HG03354 (cell line): ENCODE measurements around the gene KRT35.

Experiments
- ATAC-seq: cut with Tn5 transposase; IDR thresholded peaks from one replicate; pipeline ENCODE4 v1.9.1; 2021; ENCODE audit warnings: mild to moderate bottlenecking; ENCODE audit not compliant: unreplicated experiment, poor library complexity, severe bottlenecking

The KRT35 gene

GRCh38 chr17:41491476-41491875 is 10.5 kb upstream of the KRT35 start:
- no peak for ATAC-seq

DNA sequence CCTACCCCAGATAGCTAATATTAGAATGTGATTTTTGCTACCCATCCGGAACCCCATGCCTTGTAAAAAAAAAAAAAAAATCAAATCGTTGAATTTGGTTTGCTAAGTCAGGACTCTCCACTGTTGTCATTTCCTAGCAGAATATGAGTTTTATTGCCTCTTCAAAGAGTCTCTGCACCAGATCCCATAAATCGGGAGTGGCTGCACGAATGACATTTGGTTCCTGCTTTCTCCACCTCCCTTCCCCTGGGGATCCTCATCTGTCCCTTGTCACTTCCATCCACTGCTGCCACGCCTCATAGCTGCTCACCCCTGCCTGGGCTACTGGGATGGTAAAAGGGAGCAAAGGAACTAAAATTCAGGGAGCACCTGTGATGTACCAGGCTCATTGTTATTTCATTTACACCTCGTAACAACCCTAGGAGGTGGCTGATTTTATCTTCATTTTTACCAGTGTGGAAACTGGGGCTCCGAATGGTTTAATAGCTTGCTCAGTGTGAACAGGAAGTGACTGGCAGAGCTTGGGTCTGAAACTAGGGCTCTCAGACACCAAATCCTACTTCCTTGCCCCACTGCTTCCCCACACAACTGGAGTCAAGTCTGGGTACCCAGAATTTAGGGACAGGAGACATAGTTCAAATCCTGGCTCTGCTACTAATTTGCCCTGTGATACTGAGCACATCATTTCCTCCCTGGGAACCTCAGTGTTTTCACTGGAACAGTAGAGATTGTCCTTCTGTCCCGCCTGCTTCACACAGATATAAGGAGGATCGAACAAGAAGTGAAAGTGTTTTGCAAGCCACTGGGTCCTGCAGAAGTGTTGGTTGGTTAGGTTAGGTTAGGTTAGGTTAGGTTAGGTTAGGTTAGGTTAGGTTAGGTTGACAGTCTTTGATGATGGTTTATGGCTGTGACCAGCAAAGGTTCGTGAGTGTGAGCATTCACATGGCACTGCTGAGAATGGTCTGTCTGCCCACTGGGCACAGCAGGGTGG is 9.3 kb upstream of the KRT35 start:
- no peak for ATAC-seq

GRCh38 chr17:41489531-41489930 is 8.6 kb upstream of the KRT35 start, which contains the start of gene KRT36:
Gene KRT36, minus strand, starts transcription at chr17:41489910. Its CDS starts 46 bp downstream, at chr17:41489864.
- ATAC-seq = no peak

- ATAC-seq = no peak
Measured at GRCh38 chr17:41486809-41487530, 6.0 kb upstream of the KRT35 start.

- no peak for ATAC-seq
Measured at GRCh38 chr17:41486316-41486715, 5.4 kb upstream of the KRT35 start.

- ATAC-seq = no peak
Measured at GRCh38 chr17:41484920-41485904, 4.3 kb upstream of the KRT35 start.

- no peak for ATAC-seq
Measured at GRCh38 chr17:41483991-41484826, 3.3 kb upstream of the KRT35 start.

GRCh38 chr17:41483531-41483930 is 2.6 kb upstream of the KRT35 start:
- no peak for ATAC-seq

- no peak for ATAC-seq
Measured at GRCh38 chr17:41480581-41480980, 370 bp downstream of the KRT35 start.

DNA sequence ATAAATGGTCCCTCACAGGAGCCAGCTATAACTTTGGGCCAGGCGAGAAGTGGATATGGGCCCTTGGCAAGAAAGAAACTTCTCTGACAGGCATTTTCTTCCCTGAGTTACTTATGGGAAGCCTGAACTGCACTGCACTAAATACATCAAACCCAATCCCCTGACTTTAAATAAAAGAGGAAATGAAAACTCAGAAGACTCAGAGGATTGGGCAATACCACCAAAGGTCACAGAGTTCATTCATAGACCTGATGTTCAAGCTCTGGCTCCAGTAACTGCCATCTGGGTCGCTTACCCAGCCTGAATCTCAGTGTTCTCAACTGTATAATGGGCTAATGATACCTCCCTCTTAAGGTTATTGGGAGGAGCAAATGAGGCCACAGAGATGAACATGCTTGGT is 815 bp downstream of the KRT35 start:
- ATAC-seq = no peak

DNA sequence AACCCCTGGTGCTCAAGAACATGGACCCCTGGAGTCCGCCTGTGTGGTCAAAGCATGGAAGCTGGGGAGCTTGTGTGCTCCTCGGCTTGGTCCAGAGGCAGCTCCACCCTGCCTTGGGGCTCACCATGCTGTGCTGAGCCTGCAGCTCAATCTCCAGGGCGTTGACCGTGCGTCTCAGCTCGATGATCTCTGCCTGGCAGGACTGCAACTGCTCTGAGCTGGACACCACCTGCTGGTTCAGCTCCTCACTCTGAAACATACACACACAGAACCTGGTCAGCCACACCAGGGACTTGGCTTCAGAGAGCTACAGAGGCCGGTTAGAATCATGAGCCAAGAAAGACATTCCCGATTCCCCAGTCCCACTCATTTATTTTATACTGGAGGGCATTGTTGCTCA is 2.7 kb downstream of the KRT35 start:
- ATAC-seq = no peak

GRCh38 chr17:41476866-41477815 is 3.8 kb downstream of the KRT35 start:
- ATAC-seq = no peak

- ATAC-seq = no peak
Measured at GRCh38 chr17:41475421-41475820, 5.5 kb downstream of the KRT35 start.

DNA sequence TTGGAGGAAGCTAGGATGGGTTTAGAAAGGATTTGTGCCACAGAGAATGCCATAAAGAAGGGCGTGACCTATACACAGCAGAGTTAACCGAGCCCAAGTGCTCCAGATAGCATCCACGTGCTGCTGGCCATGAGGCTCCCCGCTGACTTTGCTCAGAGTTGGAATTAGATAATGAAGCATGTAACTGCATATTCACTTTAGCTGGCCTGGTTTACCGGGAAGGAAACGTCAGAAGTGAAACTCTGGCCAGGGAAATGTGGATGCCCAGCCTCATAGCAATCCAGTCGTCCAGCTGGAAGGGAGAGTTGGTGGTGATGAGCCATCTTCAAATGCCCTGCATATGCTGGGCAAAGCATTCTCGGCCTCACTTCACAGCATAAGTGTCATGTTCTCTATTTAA is 6.1 kb downstream of the KRT35 start:
- no peak for ATAC-seq

DNA sequence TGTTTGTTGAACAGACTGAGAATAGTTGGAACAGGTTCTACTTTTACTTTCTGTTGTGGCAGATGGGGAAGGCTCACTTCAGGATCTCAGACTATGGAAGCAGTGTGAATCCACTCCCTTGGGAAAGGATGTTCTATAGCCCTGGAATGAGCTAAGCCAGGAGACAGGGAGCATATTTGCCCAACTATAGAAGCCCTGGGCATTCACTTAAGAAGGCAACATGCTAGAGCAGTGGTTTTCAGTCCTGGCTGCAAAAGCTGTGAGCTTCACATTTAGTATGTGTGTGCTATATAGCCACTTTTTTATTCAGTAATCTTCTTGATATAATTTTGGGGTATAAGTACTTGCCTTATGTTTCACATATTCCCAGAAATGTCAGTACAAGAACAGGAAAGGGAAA is 12.6 kb downstream of the KRT35 start:
- no peak for ATAC-seq

DNA sequence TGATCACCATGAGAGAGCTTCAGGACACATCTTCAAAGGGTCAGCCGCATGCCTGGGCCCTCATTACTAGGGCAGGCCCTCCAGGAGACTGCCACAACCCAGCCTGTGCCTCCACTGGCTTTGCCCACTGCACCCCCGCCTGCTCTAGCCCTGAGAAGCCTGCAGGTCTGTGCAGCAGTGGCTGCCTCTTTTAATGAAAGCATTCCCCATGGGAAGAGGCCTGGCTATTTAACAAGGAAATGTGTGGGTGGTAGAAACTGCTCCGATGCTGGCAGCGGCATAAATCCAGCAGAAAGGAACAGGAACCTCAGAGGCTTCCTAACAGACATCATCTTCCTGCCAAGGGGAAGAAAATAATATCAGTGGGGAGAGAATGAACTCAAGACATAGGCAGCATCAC is 13.4 kb downstream of the KRT35 start:
- ATAC-seq = no peak

GRCh38 chr17:41466988-41467387 is 14.0 kb downstream of the KRT35 start, which contains the start of gene KRT32:
Gene KRT32, minus strand, starts transcription at chr17:41467386. Its CDS starts 61 bp downstream, at chr17:41467325.
- ATAC-seq = no peak

DNA sequence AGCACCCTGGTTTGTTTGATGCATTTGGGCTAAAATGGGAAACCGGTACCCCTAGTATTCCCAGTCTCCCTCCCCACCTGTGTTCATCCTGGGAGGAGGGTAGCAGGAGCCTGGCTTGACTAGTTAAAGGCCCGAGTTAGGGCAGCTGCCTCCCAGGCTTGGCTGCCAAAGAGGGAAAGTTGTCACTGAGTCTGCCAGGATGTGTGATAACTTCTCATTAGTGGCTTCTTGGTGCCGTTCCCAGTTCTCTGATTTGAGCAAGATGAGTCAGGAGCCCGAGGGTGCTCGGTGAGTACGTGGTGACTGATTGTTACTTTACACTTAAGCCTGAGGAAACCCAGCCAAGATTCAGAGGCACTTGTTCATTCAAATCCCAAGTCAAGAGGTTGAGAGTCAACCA is 16.3 kb downstream of the KRT35 start:
- ATAC-seq = no peak
